IgD-negative memory B cell (primary cell): ENCODE measurements around the gene UBN1. TPM values are rescaled to one million over a fixed set of nuclear protein-coding genes. Genes with fewer than 3 reads are reported as not detected.
A peak's percentile ranks its signal among the peaks of the same experiment; 100 is the strongest.

Source experiments
- H3K27ac Mint-ChIP-seq, 3 donors: one replicate each; pipeline ENCODE4 v1.8.0; 2020 to 2022; ENCODE audit warnings: mild to moderate bottlenecking in 3 of 3, mixed read lengths in 3 of 3, moderate library complexity in 1 of 3
- H3K27me3 Mint-ChIP-seq: one replicate; pipeline ENCODE4 v1.8.0; 2021; ENCODE audit warnings: mixed read lengths
- H3K36me3 Mint-ChIP-seq: one replicate; pipeline ENCODE4 v1.8.0; 2020; ENCODE audit warnings: mild to moderate bottlenecking, mixed read lengths
- H3K4me1 Mint-ChIP-seq, 3 donors: one replicate each; pipeline ENCODE4 v1.8.0; 2020 to 2022; ENCODE audit warnings: mixed read lengths in 3 of 3, mild to moderate bottlenecking in 1 of 3
- H3K4me3 Mint-ChIP-seq, 4 donors: one replicate each; pipeline ENCODE4 v1.8.0; 2020 to 2022; ENCODE audit warnings: mild to moderate bottlenecking in 4 of 4, mixed read lengths in 4 of 4, moderate library complexity in 3 of 4
- H3K9me3 Mint-ChIP-seq, 3 donors: one replicate each; pipeline ENCODE4 v1.8.0; 2020 to 2021; ENCODE audit warnings: mixed read lengths in 3 of 3, mild to moderate bottlenecking in 1 of 3
- polyA plus RNA-seq: library from polyadenylated mRNA; unstranded; fragments of 300-500 nt; fragmentation: Illumina TruSeq; gene quantifications from one replicate; pipeline ENCODE4 v1.2.3, GENCODE V29; 2021

The UBN1 gene
- polyA plus RNA-seq, 1 donor from 2014 or later: 15.9 TPM

DNA sequence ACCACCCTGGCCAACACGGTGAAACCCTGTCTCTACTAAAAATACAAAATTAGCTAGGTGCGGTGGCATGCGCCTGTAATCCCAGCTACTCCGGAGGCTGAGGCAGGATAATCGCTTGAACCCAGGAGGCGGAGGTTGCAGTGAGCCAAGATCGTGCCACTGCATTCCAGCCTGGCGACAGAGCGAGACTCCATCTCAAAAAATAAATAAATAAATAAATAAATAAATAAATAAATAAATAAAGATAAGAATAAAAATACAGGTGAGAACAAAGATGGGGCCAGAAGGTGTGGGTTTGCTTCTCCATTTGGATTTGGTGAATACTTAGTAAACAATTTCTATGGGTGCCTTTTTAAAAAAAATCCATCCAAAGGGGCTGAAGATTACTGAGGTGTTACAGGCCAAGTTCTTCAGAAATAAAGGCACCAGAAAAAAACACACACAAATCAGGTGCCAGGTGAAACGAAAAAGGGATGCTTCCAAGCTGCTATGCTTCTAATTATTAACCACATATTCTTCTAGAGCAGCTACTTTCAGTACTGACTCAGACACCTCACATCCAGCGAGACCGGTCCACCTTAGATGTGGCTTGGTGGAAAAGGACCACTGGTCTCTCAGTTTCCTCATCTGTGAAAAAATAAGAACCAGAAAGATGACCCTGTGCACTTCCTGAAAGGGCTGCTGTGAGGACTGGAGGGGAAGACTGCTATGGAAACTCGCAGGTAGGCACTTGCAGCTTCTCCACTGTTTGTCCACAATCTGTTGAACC is 9.4 kb upstream of the UBN1 start:
- H3K36me3 Mint-ChIP-seq: peaks cover 1% of the 10 kb centered on the region
- H3K27me3 Mint-ChIP-seq: no peaks in the 10 kb centered on the region
- no peak overlapping the region for H3K4me3 Mint-ChIP-seq
- peak overlapping the region in 2 of 3 donors; percentile 35 to 74 for H3K27ac Mint-ChIP-seq
- no peaks in the 10 kb centered on the region for H3K9me3 Mint-ChIP-seq
- H3K4me1 Mint-ChIP-seq: peaks cover 3 to 10% (median 8%) of the 10 kb centered on the region in 3 donors

DNA sequence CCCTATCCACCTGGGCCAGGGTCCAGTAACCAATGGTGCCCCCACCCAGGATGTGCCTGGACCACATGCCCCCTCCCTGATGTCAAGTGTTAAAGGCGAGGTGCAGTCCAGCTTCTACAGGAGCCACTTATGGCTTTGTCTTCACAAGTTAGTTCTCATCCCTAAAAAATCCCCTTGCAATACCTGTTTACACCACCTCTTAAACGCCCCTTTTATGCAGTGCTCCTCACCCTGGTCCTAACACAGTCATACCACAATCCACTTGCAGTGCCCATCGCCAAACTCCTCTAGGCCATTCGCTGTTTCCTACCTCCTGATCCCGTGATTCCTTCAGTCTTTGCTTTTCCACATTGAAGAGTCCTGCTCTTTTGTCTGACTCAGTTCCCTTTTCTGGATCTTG is 7.3 kb upstream of the UBN1 start:
- H3K27ac Mint-ChIP-seq: no peak overlapping the region
- no peaks in the 10 kb centered on the region for H3K9me3 Mint-ChIP-seq
- H3K36me3 Mint-ChIP-seq: peaks cover 1% of the 10 kb centered on the region
- no peak overlapping the region for H3K4me3 Mint-ChIP-seq
- H3K27me3 Mint-ChIP-seq: no peaks in the 10 kb centered on the region
- peaks cover 0 to 4% (median 2%) of the 10 kb centered on the region in 3 donors for H3K4me1 Mint-ChIP-seq

DNA sequence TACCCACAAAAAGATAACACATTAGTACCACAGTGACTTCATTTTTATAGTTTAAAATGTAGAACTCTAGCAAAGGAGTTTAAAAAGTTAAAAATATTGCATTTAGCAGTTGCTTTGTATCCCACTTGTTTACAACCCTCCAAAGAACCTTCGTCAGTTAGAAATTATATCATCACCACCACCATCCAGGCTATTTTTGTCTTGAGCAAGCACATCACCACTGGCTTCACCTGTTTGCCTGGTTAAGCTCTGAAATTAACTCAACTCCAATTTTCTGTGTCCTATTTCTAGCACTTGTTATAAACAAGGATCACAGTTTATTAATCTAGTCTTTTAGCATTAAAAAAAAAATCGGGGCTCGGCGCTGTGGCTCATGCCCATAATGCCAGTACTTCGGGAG is 6.3 kb upstream of the UBN1 start:
- Mint-ChIP-seq H3K4me1 (peaks cover 6 to 11% (median 10%) of the 10 kb centered on the region in 3 donors), H3K27ac (peak overlapping the region in 1 of 3 donors; percentile 2), H3K27me3 (no peaks in the 10 kb centered on the region), H3K4me3 (no peak overlapping the region), H3K9me3 (no peaks in the 10 kb centered on the region), H3K36me3 (peaks cover 1% of the 10 kb centered on the region)

DNA sequence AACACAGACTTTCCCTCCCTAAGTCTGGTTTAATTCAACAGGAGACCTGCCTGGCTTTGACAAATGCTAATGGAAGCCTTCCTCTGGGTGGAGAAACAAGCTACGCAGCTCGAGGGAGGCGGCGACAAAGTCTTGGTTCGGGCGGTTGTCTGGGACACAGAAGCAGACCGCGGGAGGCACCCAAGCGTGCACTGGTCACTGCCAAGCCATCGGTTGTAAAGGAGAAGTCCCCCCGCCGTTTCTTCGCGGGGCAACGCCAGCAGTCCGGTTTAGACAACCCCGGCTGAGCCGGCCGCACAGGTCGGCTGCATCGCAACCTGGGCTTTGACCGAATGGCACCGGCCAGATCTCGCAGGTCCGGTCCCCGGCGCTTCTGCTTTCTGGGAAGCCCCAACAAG is 779 bp upstream of the UBN1 start:
- peak overlapping the region; percentile 85 to 95 (median 92) for H3K4me3 Mint-ChIP-seq
- H3K27ac Mint-ChIP-seq: peak overlapping the region; percentile 4 to 99 (median 92)
- no peaks in the 10 kb centered on the region for H3K27me3 Mint-ChIP-seq
- H3K9me3 Mint-ChIP-seq: no peaks in the 10 kb centered on the region
- no peaks in the 10 kb centered on the region for H3K36me3 Mint-ChIP-seq
- peaks cover 33 to 43% (median 38%) of the 10 kb centered on the region in 3 donors for H3K4me1 Mint-ChIP-seq

DNA sequence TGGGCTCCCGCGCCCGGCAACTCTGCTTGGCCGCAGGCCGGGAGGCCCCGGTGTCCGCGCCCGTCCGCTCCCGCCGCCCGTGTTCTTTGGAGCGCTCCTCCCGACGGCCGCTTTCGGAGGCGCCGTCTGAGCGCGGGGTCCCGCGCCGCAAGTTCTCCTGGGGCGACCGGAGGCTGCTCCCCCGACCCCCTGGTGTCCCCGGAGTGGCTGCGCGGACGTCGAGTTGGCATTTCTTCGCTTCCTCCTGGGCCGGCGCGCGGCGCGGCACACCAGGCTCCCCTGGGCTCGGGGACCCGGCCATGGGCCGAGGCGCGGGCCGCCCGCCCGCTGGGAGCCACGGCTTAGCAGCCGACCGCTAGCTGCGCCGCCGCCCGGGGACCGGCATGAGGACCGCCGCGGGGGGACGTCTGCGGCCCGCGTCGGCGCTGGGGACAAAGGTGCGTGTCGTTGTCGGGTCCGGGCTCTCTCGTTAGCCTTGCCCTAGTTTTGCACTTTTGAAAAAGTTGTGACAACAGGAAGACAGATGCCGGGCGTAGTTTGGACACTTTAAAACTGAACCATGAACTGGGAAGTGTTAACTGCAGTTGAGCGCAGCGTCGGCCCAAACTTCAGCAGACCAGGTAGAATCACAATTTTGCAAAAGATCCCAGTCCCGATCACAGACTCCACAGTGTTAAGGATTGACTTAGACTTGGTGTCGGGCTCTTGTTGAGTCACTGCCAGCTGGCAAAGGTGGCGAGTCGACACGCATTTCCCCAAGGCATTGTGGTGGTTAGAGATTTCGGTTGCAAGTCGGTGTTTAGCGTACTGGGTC is 700 bp downstream of the UBN1 start:
- Mint-ChIP-seq H3K4me3 (peak overlapping the region; percentile 87 to 96 (median 90)), H3K27me3 (no peaks in the 10 kb centered on the region), H3K4me1 (peaks cover 37 to 43% (median 39%) of the 10 kb centered on the region in 3 donors), H3K9me3 (no peaks in the 10 kb centered on the region), H3K36me3 (no peaks in the 10 kb centered on the region), H3K27ac (peak overlapping the region; percentile 65 to 99 (median 92))

DNA sequence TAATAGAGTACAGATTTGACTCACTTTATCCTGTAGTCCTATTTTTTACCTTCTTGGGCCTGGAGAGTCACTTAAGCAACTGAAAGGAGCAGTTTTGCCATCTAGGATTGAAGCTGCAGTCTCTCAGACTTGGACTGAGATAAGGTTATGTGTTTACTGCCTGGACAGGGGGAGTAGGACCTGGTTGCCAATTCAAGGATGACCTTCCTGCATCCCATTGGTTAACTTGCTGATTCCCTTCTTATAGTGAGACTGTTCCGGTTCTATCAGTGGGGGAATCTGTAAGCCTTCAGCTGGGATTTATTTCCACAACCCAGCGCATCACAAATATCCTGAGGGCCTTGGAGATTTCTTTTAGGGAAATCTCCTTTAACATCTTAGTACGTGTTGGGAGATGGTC is 2.9 kb downstream of the UBN1 start:
- Mint-ChIP-seq H3K4me1 (peaks cover 34 to 43% (median 37%) of the 10 kb centered on the region in 3 donors), H3K27me3 (no peaks in the 10 kb centered on the region), H3K4me3 (peak overlapping the region in 2 of 4 donors; percentile 85 to 96), H3K9me3 (no peaks in the 10 kb centered on the region), H3K36me3 (peaks cover 6% of the 10 kb centered on the region), H3K27ac (peak overlapping the region in 1 of 3 donors; percentile 74)

DNA sequence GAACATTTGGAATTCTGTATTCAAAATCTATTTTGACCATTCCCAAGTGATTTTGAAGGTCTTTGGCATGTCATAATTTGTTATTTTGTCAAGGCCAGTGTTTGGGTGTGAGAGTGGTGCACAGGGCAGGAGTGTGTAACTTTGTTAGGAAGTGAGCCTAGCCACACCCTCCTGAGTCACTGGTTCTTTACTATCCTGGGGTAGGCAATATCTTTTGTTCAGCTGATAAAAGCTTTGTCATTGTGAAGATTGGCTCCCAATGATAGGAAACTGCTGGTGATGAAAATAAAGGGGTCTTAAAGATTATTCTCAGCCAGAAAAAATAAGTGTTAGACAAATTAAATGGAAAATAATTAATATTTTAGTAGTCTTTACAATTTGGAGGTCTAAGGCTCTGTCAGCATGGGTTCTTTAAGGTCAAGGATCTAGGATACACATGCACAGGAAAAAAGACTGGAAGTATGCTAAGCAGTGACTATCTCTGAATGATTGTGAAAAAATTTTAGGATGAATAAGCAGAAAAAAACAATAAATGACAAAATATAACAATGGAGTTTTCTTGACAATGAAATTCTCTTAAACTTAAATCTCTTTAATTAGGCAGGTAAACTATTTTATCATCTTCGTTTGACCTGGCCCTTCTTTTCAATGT is 5.1 kb downstream of the UBN1 start:
- Mint-ChIP-seq H3K4me3 (no peak overlapping the region), H3K27me3 (no peaks in the 10 kb centered on the region), H3K27ac (peak overlapping the region in 1 of 3 donors; percentile 46), H3K36me3 (peaks cover 6% of the 10 kb centered on the region), H3K9me3 (no peaks in the 10 kb centered on the region), H3K4me1 (peaks cover 24 to 31% (median 25%) of the 10 kb centered on the region in 3 donors)

DNA sequence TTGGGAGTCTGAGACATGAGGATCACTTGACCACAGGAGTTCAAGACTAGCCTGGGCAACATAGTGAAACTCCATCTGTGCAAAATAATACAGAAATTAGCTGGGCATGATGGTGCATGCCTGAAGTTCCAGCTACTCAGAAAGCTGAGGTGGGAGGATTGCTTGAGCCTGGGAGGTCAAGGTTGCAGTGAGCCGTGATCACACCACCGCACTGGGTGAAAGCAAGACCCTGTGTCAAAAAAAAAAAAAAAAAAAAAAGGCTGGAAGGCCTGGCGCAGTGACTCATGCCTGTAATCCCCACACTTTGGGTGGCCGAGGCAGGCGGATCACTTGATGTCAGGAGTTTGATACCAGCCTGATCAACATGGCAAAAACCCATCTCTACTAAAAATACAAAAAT is 8.1 kb downstream of the UBN1 start:
- no peak overlapping the region for H3K27ac Mint-ChIP-seq
- H3K27me3 Mint-ChIP-seq: no peaks in the 10 kb centered on the region
- H3K4me1 Mint-ChIP-seq: peaks cover 9 to 10% (median 9%) of the 10 kb centered on the region in 3 donors
- no peak overlapping the region for H3K4me3 Mint-ChIP-seq
- H3K9me3 Mint-ChIP-seq: no peaks in the 10 kb centered on the region
- H3K36me3 Mint-ChIP-seq: peaks cover 10% of the 10 kb centered on the region

DNA sequence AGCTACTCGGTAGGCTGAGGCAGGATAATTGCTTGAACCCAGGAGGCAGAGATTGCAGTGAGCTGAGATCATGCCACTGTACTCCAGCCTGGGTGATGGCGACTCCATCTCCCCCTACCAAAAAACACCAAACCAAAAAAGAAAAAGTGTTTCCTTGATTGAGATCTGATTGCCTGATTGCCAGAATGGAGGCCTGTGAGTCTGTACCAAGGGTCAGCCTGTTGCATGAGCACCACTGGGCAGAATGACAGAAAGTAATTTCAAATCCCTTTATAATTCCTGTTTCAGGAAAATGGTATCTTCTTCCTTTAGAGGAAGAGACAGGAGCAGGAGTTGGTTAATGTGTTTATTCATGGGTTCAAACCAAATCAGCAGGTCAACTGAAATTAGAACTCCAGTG is 8.5 kb downstream of the UBN1 start:
- Mint-ChIP-seq H3K4me3 (no peak overlapping the region), H3K27me3 (no peaks in the 10 kb centered on the region), H3K36me3 (peaks cover 10% of the 10 kb centered on the region), H3K27ac (no peak overlapping the region), H3K9me3 (no peaks in the 10 kb centered on the region), H3K4me1 (peaks cover 5 to 8% (median 6%) of the 10 kb centered on the region in 3 donors)

DNA sequence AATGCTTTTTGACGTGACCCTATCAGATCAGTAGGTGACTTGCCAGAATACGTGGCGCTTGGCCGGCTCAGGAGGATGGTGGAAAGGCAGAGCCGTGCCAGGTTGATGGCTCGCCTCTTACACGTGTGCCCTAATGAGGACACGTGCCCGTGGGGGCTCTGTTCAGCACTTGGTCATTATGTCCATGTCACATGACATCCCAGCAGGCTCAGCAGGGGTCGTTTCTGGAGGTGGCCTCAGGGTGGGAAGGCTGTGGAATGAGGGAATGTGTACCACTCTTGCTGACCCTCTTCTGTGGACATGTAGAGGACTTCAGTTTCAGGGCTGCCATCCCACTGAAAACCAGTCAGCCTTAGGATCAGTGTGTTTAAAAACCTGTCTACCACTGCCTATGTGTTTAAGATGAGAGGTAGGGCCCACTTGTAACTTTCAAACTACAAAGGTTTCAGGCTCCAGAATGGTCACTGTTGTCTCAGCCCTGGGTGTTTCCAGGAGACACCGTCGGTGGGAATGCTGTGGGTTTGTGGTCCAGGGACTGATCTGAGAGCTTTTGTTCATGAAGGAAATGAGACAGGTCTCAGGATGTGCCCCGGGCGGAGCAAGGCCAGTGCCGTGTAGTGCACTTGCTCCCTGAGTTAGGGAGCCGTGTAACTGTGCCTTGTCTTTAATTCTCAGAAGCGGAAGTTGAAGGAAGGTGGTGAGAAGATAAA is 12.1 kb downstream of the UBN1 start:
- H3K36me3 Mint-ChIP-seq: peaks cover 6% of the 10 kb centered on the region

DNA sequence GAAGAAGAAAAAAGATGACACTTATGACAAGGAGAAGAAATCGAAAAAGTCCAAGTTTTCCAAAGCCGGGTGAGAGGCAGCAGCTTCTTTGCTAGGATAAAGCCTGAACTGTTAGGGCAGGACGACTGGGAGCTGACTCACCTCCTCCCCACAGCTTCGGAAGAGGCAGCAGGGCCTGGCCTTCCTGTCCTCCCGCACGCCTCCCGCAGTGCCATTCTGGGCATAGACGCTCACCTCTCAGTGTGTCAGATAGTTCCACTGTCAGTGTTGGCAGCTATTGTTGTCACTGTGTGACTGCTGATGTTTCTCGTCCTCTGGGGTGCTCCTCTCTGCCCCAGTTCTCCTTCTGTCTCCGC is 12.6 kb downstream of the UBN1 start:
- no peaks in the 10 kb centered on the region for H3K27me3 Mint-ChIP-seq
- no peaks in the 10 kb centered on the region for H3K9me3 Mint-ChIP-seq
- H3K27ac Mint-ChIP-seq: peak overlapping the region in 2 of 3 donors; percentile 72 to 90
- peaks cover 0 to 8% (median 0%) of the 10 kb centered on the region in 3 donors for H3K4me1 Mint-ChIP-seq
- peaks cover 6% of the 10 kb centered on the region for H3K36me3 Mint-ChIP-seq
- no peak overlapping the region for H3K4me3 Mint-ChIP-seq

More for the DNA sequence above, 12.1 kb downstream of the UBN1 start:
- no peaks in the 10 kb centered on the region for H3K27me3 Mint-ChIP-seq
- no peaks in the 10 kb centered on the region for H3K9me3 Mint-ChIP-seq
- H3K27ac Mint-ChIP-seq: no peak overlapping the region
- no peak overlapping the region for H3K4me3 Mint-ChIP-seq
- peaks cover 0 to 5% (median 0%) of the 10 kb centered on the region in 3 donors for H3K4me1 Mint-ChIP-seq

DNA sequence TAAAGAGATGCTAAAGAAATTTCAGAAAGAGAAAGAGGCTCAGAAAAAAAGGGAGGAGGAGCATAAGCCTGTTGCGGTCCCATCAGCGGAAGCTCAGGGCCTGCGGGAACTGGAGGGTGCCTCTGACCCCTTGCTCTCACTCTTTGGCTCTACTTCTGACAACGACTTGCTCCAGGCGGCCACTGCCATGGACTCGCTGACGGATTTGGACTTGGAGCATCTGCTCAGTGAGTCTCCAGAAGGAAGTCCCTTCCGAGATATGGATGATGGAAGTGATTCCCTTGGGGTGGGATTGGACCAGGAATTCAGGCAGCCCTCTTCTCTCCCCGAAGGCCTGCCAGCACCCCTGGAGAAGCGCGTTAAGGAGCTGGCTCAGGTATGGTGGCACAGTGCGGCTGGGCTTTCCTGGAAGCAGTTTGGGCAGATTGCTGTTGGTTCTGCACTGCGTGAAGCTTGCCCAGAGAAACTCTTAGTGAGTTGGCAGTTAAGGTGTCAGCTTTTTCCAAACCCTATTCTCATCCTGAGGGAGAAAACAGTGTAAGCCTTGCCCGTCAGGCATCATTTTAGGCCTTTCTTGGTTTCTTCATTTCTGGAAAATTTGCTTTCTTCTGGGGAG is 13.6 kb downstream of the UBN1 start:
- Mint-ChIP-seq H3K4me3 (no peak overlapping the region), H3K27ac (no peak overlapping the region), H3K36me3 (peaks cover 6% of the 10 kb centered on the region), H3K9me3 (no peaks in the 10 kb centered on the region), H3K27me3 (no peaks in the 10 kb centered on the region), H3K4me1 (peaks cover 0 to 8% (median 0%) of the 10 kb centered on the region in 3 donors)

DNA sequence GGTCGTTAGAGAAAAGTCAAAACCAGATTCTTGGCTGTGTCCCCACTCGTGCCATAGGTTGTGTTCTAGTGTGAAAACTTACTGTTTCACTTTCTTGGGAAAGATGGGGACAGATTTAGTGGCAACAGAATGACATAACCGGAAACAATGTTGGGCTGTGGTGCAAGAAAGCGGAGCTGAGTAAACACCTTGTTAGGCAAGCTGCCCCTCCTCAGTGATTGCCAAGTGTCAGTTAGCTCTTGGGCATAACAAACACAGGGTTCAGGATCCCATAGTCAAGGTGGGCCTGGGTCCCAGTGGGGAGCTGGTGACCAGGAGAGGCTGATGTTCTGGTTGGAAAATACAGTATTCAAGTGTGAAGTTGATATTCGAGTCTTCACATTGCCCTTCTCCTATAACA is 15.4 kb downstream of the UBN1 start:
- H3K27me3 Mint-ChIP-seq: no peaks in the 10 kb centered on the region
- H3K4me3 Mint-ChIP-seq: no peak overlapping the region
- H3K9me3 Mint-ChIP-seq: no peaks in the 10 kb centered on the region
- H3K36me3 Mint-ChIP-seq: peaks cover 6% of the 10 kb centered on the region
- no peak overlapping the region for H3K27ac Mint-ChIP-seq
- peaks cover 0 to 13% (median 0%) of the 10 kb centered on the region in 3 donors for H3K4me1 Mint-ChIP-seq

DNA sequence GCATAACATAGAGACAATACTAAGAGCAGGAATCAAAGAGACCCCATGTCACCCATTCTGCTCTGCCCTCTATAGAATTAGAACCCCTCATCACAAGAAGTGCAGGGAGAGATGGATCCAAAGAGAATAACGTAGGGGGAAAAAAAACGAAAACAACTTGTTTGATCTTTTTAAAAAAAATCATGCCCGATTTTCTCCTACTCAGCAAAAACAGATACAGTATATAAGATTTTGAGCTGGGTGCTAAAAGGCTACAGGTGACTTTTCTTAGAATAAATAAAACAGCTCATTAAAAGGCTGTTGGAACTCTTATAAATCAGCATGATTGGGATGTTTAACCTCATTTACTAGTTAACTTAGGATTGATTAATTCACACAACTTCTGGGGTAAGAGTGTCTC is 17.4 kb downstream of the UBN1 start:
- H3K4me1 Mint-ChIP-seq: peaks cover 0 to 13% (median 0%) of the 10 kb centered on the region in 3 donors
- H3K36me3 Mint-ChIP-seq: peaks cover 6% of the 10 kb centered on the region
- no peaks in the 10 kb centered on the region for H3K9me3 Mint-ChIP-seq
- no peak overlapping the region for H3K27ac Mint-ChIP-seq
- no peak overlapping the region for H3K4me3 Mint-ChIP-seq
- H3K27me3 Mint-ChIP-seq: no peaks in the 10 kb centered on the region
